Measurements from ENCODE around the gene SP1.
A peak's percentile ranks its signal among the peaks of the same experiment; 100 is the strongest.

SP1 gene

DNA sequence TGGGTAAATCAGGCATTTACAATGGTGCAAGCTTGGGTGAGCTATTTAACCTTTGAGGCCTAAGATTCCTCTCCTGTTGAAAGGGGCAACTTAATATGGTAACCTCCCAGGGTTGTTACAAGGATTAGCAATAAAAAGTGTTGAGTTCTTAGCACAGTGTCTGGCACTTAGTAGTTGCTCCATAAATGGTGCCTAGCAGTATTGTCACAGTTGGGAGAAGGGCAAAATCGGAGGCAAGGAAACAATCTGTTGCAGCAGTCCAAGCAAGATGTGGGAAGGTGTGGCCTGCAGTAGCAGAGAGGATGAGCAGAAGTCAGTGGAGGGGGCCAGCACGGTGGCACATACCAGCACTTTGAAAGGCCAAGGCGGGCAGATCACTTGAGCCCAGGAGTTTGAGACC, 36.5 kb upstream of the SP1 start:
- Histone ChIP-seq H3K4me1 (ENCODE audit: control insufficient read depth, insufficient read depth, low read length) (peaks cover 21% of the 10 kb centered on the region), H3K9me3 (ENCODE audit: control insufficient read depth, insufficient read depth, low read depth, low read length) (no peaks in the 10 kb centered on the region), H3K9ac (ENCODE audit: low read length) (no peak overlapping the region), H3K27ac (ENCODE audit: low read depth, low read length) (no peak overlapping the region), H3K27me3 (ENCODE audit: control insufficient read depth, insufficient read depth, low read length) (peaks cover 11% of the 10 kb centered on the region; the same call in 1 of the 2 replicates), H3K4me3 (ENCODE audit: low read depth, low read length) (no peak overlapping the region), H3K36me3 (ENCODE audit: control insufficient read depth, insufficient read depth, low read length) (no peaks in the 10 kb centered on the region)

DNA sequence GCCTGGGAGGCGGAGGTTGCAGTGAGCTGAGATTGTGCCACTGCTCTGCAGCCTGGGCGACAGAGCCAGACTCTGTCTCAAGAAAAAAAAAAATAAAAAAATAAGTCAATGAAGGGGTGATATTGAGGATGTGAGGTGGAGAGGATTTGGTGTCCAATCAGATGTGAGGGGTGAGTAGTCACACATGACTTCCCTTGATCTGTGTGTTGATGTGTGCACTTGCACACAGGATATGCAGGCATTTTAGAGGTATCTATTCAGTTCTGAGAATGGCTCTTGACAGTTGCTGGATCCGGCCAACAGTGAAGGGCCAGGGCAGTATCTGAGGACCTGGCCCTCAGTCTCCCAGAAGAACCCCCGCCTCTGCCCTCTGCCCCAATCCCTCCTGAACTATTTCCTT, 36.0 kb upstream of the SP1 start:
- Histone ChIP-seq H3K27me3 (ENCODE audit: control insufficient read depth, insufficient read depth, low read length) (peaks cover 11% of the 10 kb centered on the region; the same call in 1 of the 2 replicates), H3K4me1 (ENCODE audit: control insufficient read depth, insufficient read depth, low read length) (peaks cover 16% of the 10 kb centered on the region), H3K9me3 (ENCODE audit: control insufficient read depth, insufficient read depth, low read depth, low read length) (no peaks in the 10 kb centered on the region), H3K27ac (ENCODE audit: low read depth, low read length) (no peak overlapping the region), H3K9ac (ENCODE audit: low read length) (no peak overlapping the region), H3K4me3 (ENCODE audit: low read depth, low read length) (peak overlapping the region; percentile 71), H3K36me3 (ENCODE audit: control insufficient read depth, insufficient read depth, low read length) (no peaks in the 10 kb centered on the region)

GRCh38 chr12:53344487-53344823, 35.5 kb upstream of the SP1 start:
- H3K4me3 ChIP-seq (ENCODE audit: low read depth, low read length) = peak overlapping the region; percentile 71
- peaks cover 16% of the 10 kb centered on the region for H3K4me1 ChIP-seq (ENCODE audit: control insufficient read depth, insufficient read depth, low read length)
- H3K36me3 ChIP-seq (ENCODE audit: control insufficient read depth, insufficient read depth, low read length) = no peaks in the 10 kb centered on the region
- peak overlapping the region; percentile 50 for H3K9ac ChIP-seq (ENCODE audit: low read length)
- H3K27ac ChIP-seq (ENCODE audit: low read depth, low read length) = no peak overlapping the region
- H3K9me3 ChIP-seq (ENCODE audit: control insufficient read depth, insufficient read depth, low read depth, low read length) = no peaks in the 10 kb centered on the region
- H3K27me3 ChIP-seq (ENCODE audit: control insufficient read depth, insufficient read depth, low read length) = peaks cover 11% of the 10 kb centered on the region; the same call in 1 of the 2 replicates

- no peaks in the 10 kb centered on the region for H3K9me3 ChIP-seq (ENCODE audit: control insufficient read depth, insufficient read depth, low read depth, low read length)
- H3K27me3 ChIP-seq (ENCODE audit: control insufficient read depth, insufficient read depth, low read length) = peaks cover 11% of the 10 kb centered on the region; the same call in 1 of the 2 replicates
- peaks cover 16% of the 10 kb centered on the region for H3K4me1 ChIP-seq (ENCODE audit: control insufficient read depth, insufficient read depth, low read length)
- peak overlapping the region; percentile 60 for H3K9ac ChIP-seq (ENCODE audit: low read length)
- no peaks in the 10 kb centered on the region for H3K36me3 ChIP-seq (ENCODE audit: control insufficient read depth, insufficient read depth, low read length)
- H3K4me3 ChIP-seq (ENCODE audit: low read depth, low read length) = peak overlapping the region; percentile 71
- H3K27ac ChIP-seq (ENCODE audit: low read depth, low read length) = peak overlapping the region; percentile 22; the same call in 1 of the 2 replicates
These were observed 35.0 kb upstream of the SP1 start for GRCh38 chr12:53344824-53345485.

GRCh38 chr12:53345486-53346188, 34.3 kb upstream of the SP1 start:
- Histone ChIP-seq H3K4me3 (ENCODE audit: low read depth, low read length) (peak overlapping the region; percentile 71), H3K9ac (ENCODE audit: low read length) (peak overlapping the region; percentile 21)

GRCh38 chr12:53346491-53346890, 33.5 kb upstream of the SP1 start:
- Histone ChIP-seq H3K9me3 (ENCODE audit: control insufficient read depth, insufficient read depth, low read depth, low read length) (no peaks in the 10 kb centered on the region), H3K27me3 (ENCODE audit: control insufficient read depth, insufficient read depth, low read length) (peaks cover 11% of the 10 kb centered on the region; the same call in 1 of the 2 replicates), H3K9ac (ENCODE audit: low read length) (no peak overlapping the region), H3K27ac (ENCODE audit: low read depth, low read length) (no peak overlapping the region), H3K4me1 (ENCODE audit: control insufficient read depth, insufficient read depth, low read length) (peaks cover 16% of the 10 kb centered on the region), H3K4me3 (ENCODE audit: low read depth, low read length) (no peak overlapping the region), H3K36me3 (ENCODE audit: control insufficient read depth, insufficient read depth, low read length) (no peaks in the 10 kb centered on the region)

More at GRCh38 chr12:53345486-53346188, 34.3 kb upstream of the SP1 start:
- H3K4me1 ChIP-seq (ENCODE audit: control insufficient read depth, insufficient read depth, low read length) = peaks cover 16% of the 10 kb centered on the region
- no peaks in the 10 kb centered on the region for H3K36me3 ChIP-seq (ENCODE audit: control insufficient read depth, insufficient read depth, low read length)
- no peaks in the 10 kb centered on the region for H3K9me3 ChIP-seq (ENCODE audit: control insufficient read depth, insufficient read depth, low read depth, low read length)
- H3K27me3 ChIP-seq (ENCODE audit: control insufficient read depth, insufficient read depth, low read length) = peaks cover 11% of the 10 kb centered on the region; the same call in 1 of the 2 replicates
- no peak overlapping the region for H3K27ac ChIP-seq (ENCODE audit: low read depth, low read length)

GRCh38 chr12:53347905-53348304, 32.1 kb upstream of the SP1 start:
- Histone ChIP-seq H3K9ac (ENCODE audit: low read length) (no peak overlapping the region), H3K4me1 (ENCODE audit: control insufficient read depth, insufficient read depth, low read length) (peaks cover 18% of the 10 kb centered on the region), H3K9me3 (ENCODE audit: control insufficient read depth, insufficient read depth, low read depth, low read length) (no peaks in the 10 kb centered on the region), H3K4me3 (ENCODE audit: low read depth, low read length) (no peak overlapping the region), H3K36me3 (ENCODE audit: control insufficient read depth, insufficient read depth, low read length) (no peaks in the 10 kb centered on the region), H3K27ac (ENCODE audit: low read depth, low read length) (no peak overlapping the region), H3K27me3 (ENCODE audit: control insufficient read depth, insufficient read depth, low read length) (peaks cover 11% of the 10 kb centered on the region; the same call in 1 of the 2 replicates)

- H3K27ac ChIP-seq (ENCODE audit: low read depth, low read length) = no peak overlapping the region
These were observed 27.4 kb upstream of the SP1 start for GRCh38 chr12:53352331-53353256.

DNA sequence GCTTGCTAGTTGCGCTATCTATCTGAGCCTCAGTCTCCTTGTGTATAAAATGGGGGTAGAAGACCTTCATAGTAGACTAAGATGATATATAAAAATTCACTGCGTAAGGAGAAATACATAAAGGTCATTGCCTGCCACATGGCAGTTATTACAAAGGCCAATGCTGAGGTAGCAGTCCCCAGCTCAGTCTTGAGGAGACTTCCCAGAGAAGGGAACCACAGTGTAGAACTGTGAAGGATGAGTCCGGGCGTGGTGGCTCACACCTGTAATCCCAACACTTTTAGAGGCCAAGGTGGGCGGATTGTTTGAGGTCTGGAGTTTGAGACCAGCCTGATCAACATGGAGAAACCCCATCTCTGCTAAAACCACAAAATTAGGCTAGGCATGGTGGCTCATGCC, 26.7 kb upstream of the SP1 start:
- Histone ChIP-seq H3K27ac (ENCODE audit: low read depth, low read length) (no peak overlapping the region), H3K9ac (ENCODE audit: low read length) (no peak overlapping the region), H3K36me3 (ENCODE audit: control insufficient read depth, insufficient read depth, low read length) (no peaks in the 10 kb centered on the region), H3K9me3 (ENCODE audit: control insufficient read depth, insufficient read depth, low read depth, low read length) (no peaks in the 10 kb centered on the region), H3K27me3 (ENCODE audit: control insufficient read depth, insufficient read depth, low read length) (no peaks in the 10 kb centered on the region), H3K4me1 (ENCODE audit: control insufficient read depth, insufficient read depth, low read length) (peaks cover 4% of the 10 kb centered on the region; the same call in 1 of the 2 replicates), H3K4me3 (ENCODE audit: low read depth, low read length) (no peak overlapping the region)

More at GRCh38 chr12:53352331-53353256, 27.4 kb upstream of the SP1 start:
- Histone ChIP-seq H3K4me1 (ENCODE audit: control insufficient read depth, insufficient read depth, low read length) (peaks cover 4% of the 10 kb centered on the region; the same call in 1 of the 2 replicates), H3K36me3 (ENCODE audit: control insufficient read depth, insufficient read depth, low read length) (no peaks in the 10 kb centered on the region), H3K9me3 (ENCODE audit: control insufficient read depth, insufficient read depth, low read depth, low read length) (no peaks in the 10 kb centered on the region), H3K27me3 (ENCODE audit: control insufficient read depth, insufficient read depth, low read length) (no peaks in the 10 kb centered on the region), H3K9ac (ENCODE audit: low read length) (no peak overlapping the region), H3K4me3 (ENCODE audit: low read depth, low read length) (no peak overlapping the region)

DNA sequence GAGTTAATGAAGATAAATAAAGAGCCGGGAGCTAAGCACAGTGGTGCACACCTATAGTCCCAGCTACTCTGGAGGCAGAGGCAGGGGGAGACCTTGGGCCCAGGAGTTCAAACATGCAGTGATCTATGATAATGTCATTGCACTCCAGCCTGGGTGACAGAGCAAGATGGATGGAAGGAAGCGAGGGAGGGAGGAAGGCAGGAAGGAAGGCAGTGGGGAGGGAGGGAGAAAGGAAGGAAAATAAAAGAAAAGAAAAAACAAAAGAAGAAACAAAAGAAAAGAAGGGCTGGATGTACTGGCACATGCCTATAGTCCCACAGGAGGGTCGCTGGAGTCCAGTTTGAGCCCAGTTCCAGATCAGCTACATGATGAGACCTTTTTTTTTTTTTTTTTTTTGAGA, 24.9 kb upstream of the SP1 start:
- H3K27me3 ChIP-seq (ENCODE audit: control insufficient read depth, insufficient read depth, low read length) = no peaks in the 10 kb centered on the region
- no peak overlapping the region for H3K27ac ChIP-seq (ENCODE audit: low read depth, low read length)
- H3K4me1 ChIP-seq (ENCODE audit: control insufficient read depth, insufficient read depth, low read length) = peaks cover 4% of the 10 kb centered on the region; the same call in 1 of the 2 replicates
- H3K9ac ChIP-seq (ENCODE audit: low read length) = no peak overlapping the region
- H3K4me3 ChIP-seq (ENCODE audit: low read depth, low read length) = no peak overlapping the region
- no peaks in the 10 kb centered on the region for H3K9me3 ChIP-seq (ENCODE audit: control insufficient read depth, insufficient read depth, low read depth, low read length)
- no peaks in the 10 kb centered on the region for H3K36me3 ChIP-seq (ENCODE audit: control insufficient read depth, insufficient read depth, low read length)

Measured in HUES6 (cell line).